Measurements from ENCODE around the gene SANBR. TPM values are rescaled to one million over a fixed set of nuclear protein-coding genes. Genes with fewer than 3 reads are reported as not detected.

The SANBR gene
- total and polyA plus RNA-seq, 2 of the 13 experiments (the other 11 are each of a cell fraction or from before 2014, with no cell fraction given) = 9.8 to 20.9 TPM

GRCh38 chr2:61017556-61018317 lies 47.9 kb upstream of the SANBR start, which contains the start of the genes PEX13 and PUS10 (continued):
- peak; percentile 44; the same call in 1 of the 2 replicates for TF ChIP-seq ZNF740 (CRISPR knock-in tag; IDR thresholded peaks at IDR 0.05)
- TF ChIP-seq ZSCAN9 (CRISPR knock-in tag; IDR thresholded peaks at IDR 0.05; ENCODE audit: borderline replicate concordance) = 0 out of 2 replicates have a peak, but pooled peaks have one; percentile 81
- TF ChIP-seq NR1H2 (CRISPR knock-in tag; IDR thresholded peaks at IDR 0.05; ENCODE audit: borderline replicate concordance, low read depth) = 0 out of 2 replicates have a peak, but pooled peaks have one; percentile 32
- no peak for TF ChIP-seq FOXC1 (CRISPR knock-in tag; IDR thresholded peaks at IDR 0.05; ENCODE audit: borderline replicate concordance)
- TF ChIP-seq RNF2 (conservative IDR thresholded peaks at IDR 0.05; ENCODE audit: low read depth) = no peak
- TF ChIP-seq U2AF2 (IDR thresholded peaks at IDR 0.05; ENCODE audit: low read depth, low read length) = no peak
- TF ChIP-seq RAD51 (IDR thresholded peaks at IDR 0.05; ENCODE audit: borderline replicate concordance) = no peak
- peak; percentile 82; the same call in 1 of the 2 replicates for TF ChIP-seq ZNF747 (CRISPR knock-in tag; IDR thresholded peaks at IDR 0.05; ENCODE audit: borderline replicate concordance)
- 0 out of 2 replicates have a peak, but pooled peaks have one; percentile 16 for TF ChIP-seq KDM4B (CRISPR knock-in tag; IDR thresholded peaks at IDR 0.05)
- TF ChIP-seq SMARCE1 (IDR thresholded peaks at IDR 0.05; ENCODE audit: borderline replicate concordance) = no peak
- TF ChIP-seq ZBTB1 (CRISPR knock-in tag; IDR thresholded peaks at IDR 0.05; ENCODE audit: borderline replicate concordance) = no peak
- no peak; the same call in 1 of the 2 replicates for TF ChIP-seq ZNF280D (CRISPR knock-in tag; IDR thresholded peaks at IDR 0.05)
- TF ChIP-seq ZNF431 (CRISPR knock-in tag; IDR thresholded peaks at IDR 0.05; ENCODE audit: borderline replicate concordance, low read depth) = peak; percentile 85; the same call in 1 of the 2 replicates
- TF ChIP-seq KLF6 (CRISPR knock-in tag; IDR thresholded peaks at IDR 0.05) = peak; percentile 35; the same call in 1 of the 2 replicates
- peak; percentile 75 for TF ChIP-seq CHD2 (IDR thresholded peaks at IDR 0.05; ENCODE audit: low read depth, low read length)
- TF ChIP-seq PRDM4 (CRISPR knock-in tag; IDR thresholded peaks at IDR 0.05; ENCODE audit: borderline replicate concordance) = no peak
- peak; percentile 26; the same call in 1 of the 2 replicates for TF ChIP-seq THYN1 (CRISPR knock-in tag; IDR thresholded peaks at IDR 0.05; ENCODE audit: borderline replicate concordance, low read depth)
- TF ChIP-seq SATB2 (CRISPR knock-in tag; IDR thresholded peaks at IDR 0.05) = peak; percentile 35
- TF ChIP-seq ZFP90 (CRISPR knock-in tag; IDR thresholded peaks at IDR 0.05; ENCODE audit: borderline replicate concordance) = peak; percentile 77; the same call in 1 of the 2 replicates
- no peak for TF ChIP-seq ELK4 (CRISPR knock-in tag; IDR thresholded peaks at IDR 0.05; ENCODE audit: borderline replicate concordance)
- TF ChIP-seq MAX (IDR thresholded peaks at IDR 0.05) = peak; percentile 74
- no peak for TF ChIP-seq ZNF839 (CRISPR knock-in tag; IDR thresholded peaks at IDR 0.05; ENCODE audit: borderline replicate concordance)
